ENCODE measurements around the gene PRKCE. TPM values are rescaled to one million over a fixed set of nuclear protein-coding genes. Genes with fewer than 3 reads are reported as not detected.

Gene PRKCE
- total RNA-seq, 1 experiment from 2014 or later, result 14.8 TPM

DNA sequence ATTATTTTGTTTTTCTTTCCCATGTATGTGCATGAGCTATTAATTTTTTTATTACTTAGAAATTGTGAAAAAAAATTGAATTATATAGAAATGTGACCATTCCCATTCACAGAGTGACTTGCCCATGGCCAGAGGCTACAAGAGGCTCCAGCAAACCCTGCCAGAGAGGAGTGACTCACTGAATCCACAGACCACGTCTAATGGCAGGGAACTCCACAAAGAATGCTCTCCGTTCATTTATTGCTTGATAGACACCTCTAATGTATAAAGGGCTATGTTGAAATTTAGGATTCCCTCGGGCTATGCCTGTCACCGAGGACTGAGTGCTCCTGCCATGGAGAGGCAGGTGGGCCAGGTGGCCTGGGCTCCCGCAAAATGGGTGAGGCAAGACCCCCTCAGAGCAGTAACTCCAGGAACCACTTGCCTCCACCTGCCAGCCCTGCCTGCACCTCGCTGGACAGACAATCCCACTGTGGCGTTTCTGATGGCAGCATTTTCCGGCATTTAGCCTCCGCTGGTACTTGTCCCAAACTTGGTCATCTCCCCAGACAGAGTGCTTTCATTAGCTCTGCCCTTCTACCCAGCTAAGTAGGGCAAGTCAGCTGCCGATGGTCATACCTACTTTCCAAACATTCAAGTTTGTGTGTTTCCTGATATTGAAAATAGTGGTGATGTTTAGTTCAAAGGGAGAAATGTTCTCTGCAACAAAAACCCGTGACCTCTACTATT, 200.3 kb downstream of the PRKCE start:
- no peak for TF ChIP-seq EZH2phosphoT487 (IDR thresholded peaks at IDR 0.05; ENCODE audit: borderline replicate concordance)
- TF ChIP-seq SIN3A (IDR thresholded peaks at IDR 0.05; ENCODE audit: low read depth), result no peak
- no peak for TF ChIP-seq POLR2A (IDR thresholded peaks at IDR 0.05; ENCODE audit: borderline replicate concordance, extremely low read depth, insufficient read depth, insufficient read length)
- no peak for TF ChIP-seq EZH2 (IDR thresholded peaks at IDR 0.05)
- no peak for TF ChIP-seq SP1 (IDR thresholded peaks at IDR 0.05; ENCODE audit: low read depth)
- TF ChIP-seq, protein P1, sequence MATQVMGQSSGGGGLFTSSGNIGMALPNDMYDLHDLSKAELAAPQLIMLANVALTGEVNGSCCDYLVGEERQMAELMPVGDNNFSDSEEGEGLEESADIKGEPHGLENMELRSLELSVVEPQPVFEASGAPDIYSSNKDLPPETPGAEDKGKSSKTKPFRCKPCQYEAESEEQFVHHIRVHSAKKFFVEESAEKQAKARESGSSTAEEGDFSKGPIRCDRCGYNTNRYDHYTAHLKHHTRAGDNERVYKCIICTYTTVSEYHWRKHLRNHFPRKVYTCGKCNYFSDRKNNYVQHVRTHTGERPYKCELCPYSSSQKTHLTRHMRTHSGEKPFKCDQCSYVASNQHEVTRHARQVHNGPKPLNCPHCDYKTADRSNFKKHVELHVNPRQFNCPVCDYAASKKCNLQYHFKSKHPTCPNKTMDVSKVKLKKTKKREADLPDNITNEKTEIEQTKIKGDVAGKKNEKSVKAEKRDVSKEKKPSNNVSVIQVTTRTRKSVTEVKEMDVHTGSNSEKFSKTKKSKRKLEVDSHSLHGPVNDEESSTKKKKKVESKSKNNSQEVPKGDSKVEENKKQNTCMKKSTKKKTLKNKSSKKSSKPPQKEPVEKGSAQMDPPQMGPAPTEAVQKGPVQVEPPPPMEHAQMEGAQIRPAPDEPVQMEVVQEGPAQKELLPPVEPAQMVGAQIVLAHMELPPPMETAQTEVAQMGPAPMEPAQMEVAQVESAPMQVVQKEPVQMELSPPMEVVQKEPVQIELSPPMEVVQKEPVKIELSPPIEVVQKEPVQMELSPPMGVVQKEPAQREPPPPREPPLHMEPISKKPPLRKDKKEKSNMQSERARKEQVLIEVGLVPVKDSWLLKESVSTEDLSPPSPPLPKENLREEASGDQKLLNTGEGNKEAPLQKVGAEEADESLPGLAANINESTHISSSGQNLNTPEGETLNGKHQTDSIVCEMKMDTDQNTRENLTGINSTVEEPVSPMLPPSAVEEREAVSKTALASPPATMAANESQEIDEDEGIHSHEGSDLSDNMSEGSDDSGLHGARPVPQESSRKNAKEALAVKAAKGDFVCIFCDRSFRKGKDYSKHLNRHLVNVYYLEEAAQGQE (IDR thresholded peaks at IDR 0.05; ENCODE audit: low read depth), result no peak
- no peak for TF ChIP-seq POLR2AphosphoS5 (IDR thresholded peaks at IDR 0.05; ENCODE audit: low read depth, low read length)
- TF ChIP-seq ELF1 (IDR thresholded peaks at IDR 0.05; ENCODE audit: borderline replicate concordance, low read depth), result no peak
- no peak for TF ChIP-seq FOSL1 (IDR thresholded peaks at IDR 0.05; ENCODE audit: low read depth)
- no peak for TF ChIP-seq ZBTB33 (IDR thresholded peaks at IDR 0.05; ENCODE audit: extremely low read depth, insufficient replicate concordance, low read length)
- no peak for TF ChIP-seq MAX (IDR thresholded peaks at IDR 0.05)
- ChIA-PET CTCF (no interaction called here), POLR2A (no interaction called here), RAD21 (ENCODE audit: low non-redundant PET in 1 of 2, low total read pairs in 2 of 2, uncharacterized antibody in 2 of 2, unreplicated experiment in 2 of 2) (no interaction called here)
- no peaks in the 10 kb centered on the region for H3K9me3 ChIP-seq (ENCODE audit: control insufficient read depth in 1 of 2, insufficient read depth in 1 of 2, low read depth in 1 of 2, low read length in 2 of 2)
- H3K27me3 ChIP-seq (ENCODE audit: insufficient read depth, low read length), result no peaks in the 10 kb centered on the region
- no peaks in the 10 kb centered on the region for H3K79me2 ChIP-seq (ENCODE audit: insufficient read depth, low read length)
- no peak overlapping the region for H3K27ac ChIP-seq (ENCODE audit: low read depth, low read length)
- ATAC-seq, result no peak
- H3K9ac ChIP-seq (ENCODE audit: low read length), result no peak overlapping the region
- peaks cover 0 to 4% of the 10 kb centered on the region in 2 experiments; a peak in 1 of 4 replicates for H3K4me1 ChIP-seq (ENCODE audit: control insufficient read depth in 1 of 2, insufficient read depth in 2 of 2, low read length in 2 of 2)
- H3K4me2 ChIP-seq (ENCODE audit: low read length), result no peak overlapping the region
- no peak overlapping the region for H3K4me3 ChIP-seq (replicated peaks in 1 of 2; ENCODE audit: low read depth in 1 of 2, low read length in 2 of 2)
- DNase-seq (ENCODE audit: low read depth, low spot score), result no peak
- no TSS peak for BruUV-seq (replicated peaks)
- no peaks in the 10 kb centered on the region for H4K20me1 ChIP-seq (ENCODE audit: insufficient read depth)
- H3K36me3 ChIP-seq (ENCODE audit: control insufficient read depth in 1 of 2, insufficient read depth in 2 of 2, low read length in 2 of 2), result no peaks in the 10 kb centered on the region
- intact Hi-C loops (cut with micrococcal nuclease), result no loop called here
- H3K9me2 ChIP-seq (ENCODE audit: insufficient read depth), result no peaks in the 10 kb centered on the region
- H2AFZ ChIP-seq (ENCODE audit: low read depth, low read length, poor library complexity, severe bottlenecking), result no peak overlapping the region
